ENCODE data around the gene KLHDC7A.

The KLHDC7A gene

GRCh38 chr1:18475234-18475905 lies 5.4 kb upstream of the KLHDC7A start:
- no peak overlapping the region for H3K4me2 ChIP-seq
- H3K27ac ChIP-seq: no peak overlapping the region
- H3K36me3 ChIP-seq (ENCODE audit: insufficient read depth): no peaks in the 10 kb centered on the region
- H2AFZ ChIP-seq (ENCODE audit: low read depth): no peak overlapping the region
- no peaks in the 10 kb centered on the region for H4K20me1 ChIP-seq (ENCODE audit: insufficient read depth)
- no peak overlapping the region for H3K4me3 ChIP-seq (IDR thresholded peaks at IDR 0.05; ENCODE audit: insufficient read depth, low read depth, low read length)
- peaks cover 3% of the 10 kb centered on the region; the same call in 1 of the 2 replicates for H3K27me3 ChIP-seq (ENCODE audit: insufficient read depth, low read depth)
- no peak overlapping the region for H3K9ac ChIP-seq
- TF ChIP-seq, protein P1, sequence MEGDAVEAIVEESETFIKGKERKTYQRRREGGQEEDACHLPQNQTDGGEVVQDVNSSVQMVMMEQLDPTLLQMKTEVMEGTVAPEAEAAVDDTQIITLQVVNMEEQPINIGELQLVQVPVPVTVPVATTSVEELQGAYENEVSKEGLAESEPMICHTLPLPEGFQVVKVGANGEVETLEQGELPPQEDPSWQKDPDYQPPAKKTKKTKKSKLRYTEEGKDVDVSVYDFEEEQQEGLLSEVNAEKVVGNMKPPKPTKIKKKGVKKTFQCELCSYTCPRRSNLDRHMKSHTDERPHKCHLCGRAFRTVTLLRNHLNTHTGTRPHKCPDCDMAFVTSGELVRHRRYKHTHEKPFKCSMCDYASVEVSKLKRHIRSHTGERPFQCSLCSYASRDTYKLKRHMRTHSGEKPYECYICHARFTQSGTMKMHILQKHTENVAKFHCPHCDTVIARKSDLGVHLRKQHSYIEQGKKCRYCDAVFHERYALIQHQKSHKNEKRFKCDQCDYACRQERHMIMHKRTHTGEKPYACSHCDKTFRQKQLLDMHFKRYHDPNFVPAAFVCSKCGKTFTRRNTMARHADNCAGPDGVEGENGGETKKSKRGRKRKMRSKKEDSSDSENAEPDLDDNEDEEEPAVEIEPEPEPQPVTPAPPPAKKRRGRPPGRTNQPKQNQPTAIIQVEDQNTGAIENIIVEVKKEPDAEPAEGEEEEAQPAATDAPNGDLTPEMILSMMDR (conservative IDR thresholded peaks at IDR 0.05; ENCODE audit: low read depth, low read length): no peak
- H3K79me2 ChIP-seq (ENCODE audit: insufficient read depth, low read depth): no peaks in the 10 kb centered on the region
- no peaks in the 10 kb centered on the region for H3K4me1 ChIP-seq (ENCODE audit: low read depth, poor library complexity, severe bottlenecking)

GRCh38 chr1:18479454-18479853 lies 1.3 kb upstream of the KLHDC7A start:
- H3K36me3 ChIP-seq (ENCODE audit: insufficient read depth): no peaks in the 10 kb centered on the region
- H3K4me3 ChIP-seq (IDR thresholded peaks at IDR 0.05; ENCODE audit: insufficient read depth, low read depth, low read length): no peak overlapping the region
- H3K4me2 ChIP-seq: no peak overlapping the region
- H3K79me2 ChIP-seq (ENCODE audit: insufficient read depth, low read depth): no peaks in the 10 kb centered on the region
- no peak overlapping the region for H3K27ac ChIP-seq
- H3K4me1 ChIP-seq (ENCODE audit: low read depth, poor library complexity, severe bottlenecking): no peaks in the 10 kb centered on the region
- H2AFZ ChIP-seq (ENCODE audit: low read depth): no peak overlapping the region
- peaks cover 3% of the 10 kb centered on the region; the same call in 1 of the 2 replicates for H3K27me3 ChIP-seq (ENCODE audit: insufficient read depth, low read depth)
- TF ChIP-seq, protein P1 (conservative IDR thresholded peaks at IDR 0.05; ENCODE audit: low read depth, low read length): no peak
- H4K20me1 ChIP-seq (ENCODE audit: insufficient read depth): no peaks in the 10 kb centered on the region
- no peak overlapping the region for H3K9ac ChIP-seq

DNA sequence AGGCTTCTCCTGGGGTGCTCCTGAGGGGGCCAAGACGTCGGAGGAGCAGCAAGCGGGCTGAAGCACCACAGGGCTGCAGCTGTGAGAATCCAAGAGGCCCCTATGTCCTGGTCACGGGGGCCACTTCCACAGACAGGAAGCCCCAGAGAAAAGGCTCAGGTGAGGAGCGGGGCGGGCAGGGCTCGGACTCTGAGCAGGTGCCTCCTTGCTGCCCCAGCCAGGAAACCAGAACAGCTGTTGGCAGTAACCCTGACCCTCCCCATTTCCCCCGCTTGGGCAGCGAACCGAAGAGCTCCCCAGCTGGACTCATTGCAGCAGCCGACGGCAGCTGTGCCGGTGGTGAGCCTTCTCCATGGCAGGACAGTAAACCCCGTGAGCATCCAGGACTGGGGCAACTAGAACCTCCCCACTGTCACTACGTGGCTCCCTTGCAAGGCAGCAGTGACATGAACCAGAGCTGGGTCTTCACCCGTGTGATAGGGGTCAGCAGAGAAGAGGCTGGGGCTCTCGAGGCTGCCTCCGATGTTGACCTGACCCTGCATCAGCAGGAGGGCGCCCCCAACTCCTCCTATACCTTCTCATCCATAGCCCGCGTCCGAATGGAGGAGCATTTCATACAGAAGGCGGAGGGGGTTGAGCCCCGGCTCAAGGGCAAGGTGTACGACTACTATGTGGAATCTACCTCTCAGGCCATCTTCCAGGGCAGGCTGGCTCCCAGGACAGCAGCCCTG lies 625 bp downstream of the KLHDC7A start:
- no peak overlapping the region for H3K9ac ChIP-seq
- no peak overlapping the region for H3K4me3 ChIP-seq (IDR thresholded peaks at IDR 0.05; ENCODE audit: insufficient read depth, low read depth, low read length)
- H4K20me1 ChIP-seq (ENCODE audit: insufficient read depth): no peaks in the 10 kb centered on the region
- H3K27ac ChIP-seq: no peak overlapping the region
- TF ChIP-seq, protein P1 (conservative IDR thresholded peaks at IDR 0.05; ENCODE audit: low read depth, low read length): no peak
- H3K27me3 ChIP-seq (ENCODE audit: insufficient read depth, low read depth): no peaks in the 10 kb centered on the region
- H3K4me1 ChIP-seq (ENCODE audit: low read depth, poor library complexity, severe bottlenecking): no peaks in the 10 kb centered on the region
- no peaks in the 10 kb centered on the region for H3K79me2 ChIP-seq (ENCODE audit: insufficient read depth, low read depth)
- H3K4me2 ChIP-seq: no peak overlapping the region
- no peaks in the 10 kb centered on the region for H3K36me3 ChIP-seq (ENCODE audit: insufficient read depth)
- no peak overlapping the region for H2AFZ ChIP-seq (ENCODE audit: low read depth)

DNA sequence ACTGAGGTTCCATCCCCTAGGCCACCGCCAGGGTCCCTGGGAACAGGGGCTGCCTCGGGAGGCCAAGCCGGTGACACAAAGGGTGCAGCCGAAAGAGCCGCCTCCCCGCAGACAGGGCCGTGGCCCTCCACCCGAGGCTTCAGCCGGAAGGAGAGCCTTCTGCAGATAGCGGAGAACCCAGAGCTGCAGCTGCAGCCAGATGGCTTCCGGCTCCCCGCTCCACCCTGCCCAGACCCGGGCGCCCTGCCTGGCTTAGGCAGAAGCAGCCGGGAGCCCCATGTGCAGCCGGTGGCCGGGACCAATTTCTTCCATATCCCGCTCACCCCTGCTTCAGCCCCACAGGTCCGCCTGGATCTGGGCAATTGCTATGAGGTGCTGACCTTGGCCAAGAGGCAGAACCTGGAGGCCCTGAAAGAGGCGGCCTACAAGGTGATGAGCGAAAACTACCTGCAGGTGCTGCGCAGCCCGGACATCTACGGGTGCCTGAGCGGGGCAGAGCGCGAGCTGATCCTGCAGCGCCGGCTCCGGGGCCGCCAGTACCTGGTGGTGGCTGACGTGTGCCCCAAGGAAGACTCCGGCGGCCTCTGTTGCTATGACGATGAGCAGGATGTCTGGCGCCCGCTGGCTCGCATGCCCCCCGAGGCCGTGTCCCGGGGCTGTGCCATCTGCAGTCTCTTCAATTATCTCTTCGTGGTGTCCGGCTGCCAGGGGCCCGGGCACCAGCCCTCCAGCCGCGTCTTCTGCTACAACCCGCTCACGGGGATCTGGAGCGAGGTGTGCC lies 1.4 kb downstream of the KLHDC7A start:
- H3K4me1 ChIP-seq (ENCODE audit: low read depth, poor library complexity, severe bottlenecking): no peaks in the 10 kb centered on the region
- no peak overlapping the region for H2AFZ ChIP-seq (ENCODE audit: low read depth)
- H3K27ac ChIP-seq: no peak overlapping the region
- TF ChIP-seq, protein P1 (conservative IDR thresholded peaks at IDR 0.05; ENCODE audit: low read depth, low read length): no peak
- H3K27me3 ChIP-seq (ENCODE audit: insufficient read depth, low read depth): no peaks in the 10 kb centered on the region
- H3K9ac ChIP-seq: no peak overlapping the region
- no peak overlapping the region for H3K4me3 ChIP-seq (IDR thresholded peaks at IDR 0.05; ENCODE audit: insufficient read depth, low read depth, low read length)
- H4K20me1 ChIP-seq (ENCODE audit: insufficient read depth): no peaks in the 10 kb centered on the region
- H3K36me3 ChIP-seq (ENCODE audit: insufficient read depth): no peaks in the 10 kb centered on the region
- H3K79me2 ChIP-seq (ENCODE audit: insufficient read depth, low read depth): no peaks in the 10 kb centered on the region
- no peak overlapping the region for H3K4me2 ChIP-seq
